HCT116 (cell line): ENCODE results near the gene COQ10A. TPM values are rescaled to one million over a fixed set of nuclear protein-coding genes. Genes with fewer than 3 reads are reported as not detected.

Experiments
- ATAC-seq: fragments of 200-7000 bp; cut with Tn5 transposase; 2 replicates; pipeline ENCODE4 v1.9.1; 2020; ENCODE audit warnings: mild to moderate bottlenecking, moderate library complexity
- BruUV-seq: library from RNA; stranded (reverse); fragments of 400-500 nt; replicated peaks from 2 replicates; lab custom pipeline; 2021; lab: Mats Ljungman, UMichigan
- CTCF ChIA-PET: fragments of 300-600 bp; sonication (Branson Sonifier 250); formaldehyde crosslinking; loops from one replicate; lab custom pipeline; 2021; ENCODE audit warnings: antibody characterized with exemption; lab: Charles Lee
- POLR2A ChIA-PET: fragments of 300-600, 350-600 bp; sonication (Branson Sonifier 250); formaldehyde crosslinking; loops from one replicate; lab custom pipeline; 2021; ENCODE audit warnings: antibody characterized with exemption; lab: Charles Lee
- RAD21 ChIA-PET, 2 experiments: fragments of 300-600 bp; sonication (Branson Sonifier 250); formaldehyde crosslinking; loops; one replicate each; lab custom pipeline; 2023; ENCODE audit warnings: low total read pairs in 2 of 2; ENCODE audit not compliant: uncharacterized antibody in 2 of 2, unreplicated experiment in 2 of 2, low non-redundant PET in 1 of 2; lab: Charles Lee
- DNase-seq: peaks from one replicate; pipeline ENCODE4 v3.0.0-alpha.2; 2010; ENCODE audit warnings: low read depth, low spot score
- H2AFZ ChIP-seq: fragments of 200-600 bp; shearing (Covaris generic), sonication (generic); 2 replicates; pipeline ENCODE4 v1.6.1; 2017; ENCODE audit warnings: low read depth, mixed run types, mixed read lengths, antibody characterized with exemption, low read length; ENCODE audit not compliant: poor library complexity, severe bottlenecking
- H3K27ac ChIP-seq: 2 replicates; pipeline ENCODE4 v1.5.1; 2012; ENCODE audit warnings: low read depth, low read length
- H3K27me3 ChIP-seq: fragments of 200-600 bp; sonication (generic); 2 replicates; pipeline ENCODE4 v1.6.1; 2016; ENCODE audit warnings: mixed run types, low read length, mixed read lengths; ENCODE audit not compliant: insufficient read depth
- H3K36me3 ChIP-seq, 2 experiments: fragments of 200-500 bp in 1 of 2; fragments of 200-600 bp in 1 of 2; sonication (Bioruptor generic) in 1 of 2; sonication (generic) in 1 of 2; 2 replicates each; pipeline versions ENCODE4 v1.5.1 to v1.6.1; 2014 to 2016; ENCODE audit warnings: low read length in 2 of 2, inconsistent platforms in 1 of 2, mixed read lengths in 1 of 2, mixed run types in 1 of 2; ENCODE audit not compliant: insufficient read depth in 2 of 2, control insufficient read depth in 1 of 2
- H3K4me1 ChIP-seq, 2 experiments: fragments of 200-600 bp in 1 of 2; sonication (generic) in 1 of 2; 2 replicates each; pipeline versions ENCODE4 v1.5.1 to v1.6.1; 2012 to 2017; ENCODE audit warnings: low read length in 2 of 2, inconsistent platforms in 1 of 2, mild to moderate bottlenecking in 1 of 2, mixed read lengths in 1 of 2, mixed run types in 1 of 2, moderate library complexity in 1 of 2; ENCODE audit not compliant: insufficient read depth in 2 of 2, control insufficient read depth in 1 of 2
- H3K4me2 ChIP-seq: fragments of 200-600 bp; sonication (generic); 2 replicates; pipeline ENCODE4 v1.6.1; 2017; ENCODE audit warnings: mixed run types, low read length, mixed read lengths
- H3K4me3 ChIP-seq, 2 experiments: fragments of 200-600 bp in 1 of 2; sonication (generic) in 1 of 2; replicated peaks in 1 of 2; 2 replicates each; pipeline ENCODE4 v1.5.1; 2011 to 2016; ENCODE audit warnings: low read length in 2 of 2, control low read depth in 1 of 2, low read depth in 1 of 2, mild to moderate bottlenecking in 1 of 2, mixed read lengths in 1 of 2, mixed run types in 1 of 2
- H3K79me2 ChIP-seq: fragments of 200-600 bp; sonication (generic); 2 replicates; pipeline ENCODE4 v1.6.1; 2017; ENCODE audit warnings: mild to moderate bottlenecking, mixed run types, low read length, moderate library complexity, mixed read lengths; ENCODE audit not compliant: insufficient read depth
- H3K9ac ChIP-seq: fragments of 200-600 bp; sonication (generic); 2 replicates; pipeline ENCODE4 v1.6.1; 2016; ENCODE audit warnings: low read length, mixed read lengths
- H3K9me2 ChIP-seq: fragments of 200-600 bp; sonication (generic), shearing (Covaris generic); 2 replicates; pipeline ENCODE4 v1.6.1; 2017; ENCODE audit warnings: mixed run types, mild to moderate bottlenecking, moderate library complexity; ENCODE audit not compliant: insufficient read depth
- H3K9me3 ChIP-seq, 2 experiments: fragments of 200-500 bp in 1 of 2; fragments of 200-600 bp in 1 of 2; sonication (Bioruptor generic) in 1 of 2; sonication (generic) in 1 of 2; 2 replicates each; pipeline ENCODE4 v1.6.1; 2014 to 2017; ENCODE audit warnings: low read length in 2 of 2, mixed read lengths in 2 of 2, inconsistent platforms in 1 of 2, low read depth in 1 of 2, mild to moderate bottlenecking in 1 of 2, mixed run types in 1 of 2, moderate library complexity in 1 of 2; ENCODE audit not compliant: control insufficient read depth in 1 of 2, insufficient read depth in 1 of 2
- H4K20me1 ChIP-seq: fragments of 200-600 bp; sonication (generic), shearing (Covaris generic); 2 replicates; pipeline ENCODE4 v1.6.1; 2017; ENCODE audit warnings: mixed run types, mild to moderate bottlenecking, moderate library complexity; ENCODE audit not compliant: insufficient read depth
- EGR1 ChIP-seq: IDR thresholded peaks from 2 replicates; pipeline ENCODE4 v1.6.1; 2012; ENCODE audit warnings: low read depth
- EZH2phosphoT487 ChIP-seq: fragments of 200-600 bp; IDR thresholded peaks from 2 replicates; pipeline ENCODE4 v1.6.1; 2018; ENCODE audit warnings: antibody characterized with exemption, borderline replicate concordance
- MAX ChIP-seq: IDR thresholded peaks from 2 replicates; pipeline ENCODE4 v1.6.1; 2012
- YY1 ChIP-seq: IDR thresholded peaks from 2 replicates; pipeline ENCODE4 v1.6.1; 2011; ENCODE audit warnings: low read length, low read depth, moderate library complexity, mild to moderate bottlenecking; ENCODE audit not compliant: insufficient replicate concordance; ENCODE audit errors: extremely low read depth
- ZBTB33 ChIP-seq: IDR thresholded peaks from 2 replicates; pipeline ENCODE4 v1.6.1; 2011; ENCODE audit warnings: mild to moderate bottlenecking, low read length, moderate library complexity; ENCODE audit not compliant: insufficient replicate concordance; ENCODE audit errors: extremely low read depth
- intact Hi-C: fragments of 100-400 bp; cut with micrococcal nuclease; formaldehyde crosslinking; loops from 2 replicates; pipeline ENCODE4 v1.10.0; 2022
- total RNA-seq: library from RNA; stranded (reverse); gene quantifications from one replicate; pipeline ENCODE4 v1.2.1, GENCODE V29; 2021; ENCODE audit not compliant: unreplicated experiment

COQ10A gene
- total RNA-seq, 1 experiment from 2014 or later = 11.7 TPM

- H3K27me3 ChIP-seq = no peaks in the 10 kb centered on the region
- H3K4me2 ChIP-seq = peak overlapping the region; percentile 97
- TF ChIP-seq EGR1 (no peak), YY1 (no peak), EZH2phosphoT487 (no peak), ZBTB33 (no peak), MAX (no peak)
- no peaks in the 10 kb centered on the region for H3K9me3 ChIP-seq
- peak overlapping the region; percentile 71 to 89 for H3K4me3 ChIP-seq
- no peak for ATAC-seq
- H2AFZ ChIP-seq = no peak overlapping the region
- no peaks in the 10 kb centered on the region for H3K9me2 ChIP-seq
- intact Hi-C loops = loop anchor here (1.0 to 5.0 kb wide), 2 partner anchors 35 to 64 kb away; partner anchors contain the start of genes NABP2 and RNF41
- no TSS peak for BruUV-seq
- no peaks in the 10 kb centered on the region for H4K20me1 ChIP-seq
- peaks cover 29 to 48% of the 10 kb centered on the region in 2 experiments for H3K36me3 ChIP-seq
- H3K79me2 ChIP-seq = peaks cover 30% of the 10 kb centered on the region
- ChIA-PET RAD21 (no interaction called here), POLR2A (no interaction called here), CTCF (no interaction called here)
- peak overlapping the region; percentile 89 for H3K9ac ChIP-seq
- peaks cover 25 to 43% of the 10 kb centered on the region in 2 experiments for H3K4me1 ChIP-seq
- no peak for DNase-seq
- H3K27ac ChIP-seq = peak overlapping the region; percentile 82
Observed at GRCh38 chr12:56257071-56257470, 9.7 kb upstream of the COQ10A start.
